ENCODE results near the gene LNPEP.

Gene LNPEP

DNA sequence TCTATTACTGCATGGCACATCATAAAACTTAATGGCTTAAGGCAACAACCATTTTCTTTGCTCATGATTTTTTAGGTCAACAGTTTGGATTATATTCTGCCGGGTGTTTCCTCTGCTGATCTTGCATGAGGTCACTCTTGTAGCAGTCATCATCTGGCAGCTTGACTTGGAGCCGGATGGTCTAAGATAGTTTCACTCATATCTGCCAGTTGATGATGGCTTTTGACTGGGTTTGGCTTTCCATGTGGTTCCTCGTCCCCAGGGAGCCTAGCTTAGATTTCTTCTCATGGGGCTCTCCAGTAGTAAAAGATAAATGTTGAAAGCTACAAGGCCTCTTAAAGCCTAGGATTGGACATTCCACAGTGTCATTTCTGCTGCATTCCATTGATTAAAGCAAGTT, 27.4 kb downstream of the LNPEP start:
- no peak for DNase-seq

DNA sequence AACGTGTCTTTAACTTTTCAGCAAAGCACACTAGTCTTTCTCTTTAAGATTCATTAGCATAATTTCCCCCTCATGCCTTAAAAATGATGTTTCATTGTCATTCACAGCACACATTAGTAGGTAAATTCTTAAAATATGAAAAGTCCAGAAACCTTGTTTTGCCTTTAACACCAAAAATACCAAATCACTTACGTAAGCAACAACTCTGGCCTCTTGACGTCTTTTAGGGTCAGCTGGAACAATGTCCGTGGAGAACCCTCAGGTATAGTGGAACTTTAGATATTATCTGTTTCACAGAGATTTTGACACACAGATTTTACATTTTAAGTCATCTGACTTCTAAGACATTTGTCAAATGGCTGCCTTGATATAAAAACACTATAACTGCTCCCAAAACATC, 30.9 kb downstream of the LNPEP start:
- DNase-seq = no peak

DNA sequence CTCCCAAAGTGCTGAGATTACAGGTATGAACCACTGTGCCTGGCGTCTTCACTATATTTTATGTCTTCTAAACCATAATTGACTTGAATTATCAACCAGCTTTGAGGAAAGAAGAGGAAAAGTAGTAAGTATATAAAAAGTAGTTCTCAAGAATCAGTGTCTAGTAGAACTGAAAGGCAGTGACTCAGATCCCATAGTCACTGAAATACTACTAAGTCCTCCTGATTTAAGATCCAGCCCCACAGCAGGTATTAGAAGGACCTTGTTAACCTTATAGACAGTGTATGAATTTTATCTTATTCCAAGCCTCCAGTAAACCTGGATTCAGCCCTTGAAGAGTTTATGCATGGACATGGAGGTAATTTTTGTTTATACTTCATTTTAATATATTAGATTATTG, 31.5 kb downstream of the LNPEP start:
- DNase-seq = no peak

DNA sequence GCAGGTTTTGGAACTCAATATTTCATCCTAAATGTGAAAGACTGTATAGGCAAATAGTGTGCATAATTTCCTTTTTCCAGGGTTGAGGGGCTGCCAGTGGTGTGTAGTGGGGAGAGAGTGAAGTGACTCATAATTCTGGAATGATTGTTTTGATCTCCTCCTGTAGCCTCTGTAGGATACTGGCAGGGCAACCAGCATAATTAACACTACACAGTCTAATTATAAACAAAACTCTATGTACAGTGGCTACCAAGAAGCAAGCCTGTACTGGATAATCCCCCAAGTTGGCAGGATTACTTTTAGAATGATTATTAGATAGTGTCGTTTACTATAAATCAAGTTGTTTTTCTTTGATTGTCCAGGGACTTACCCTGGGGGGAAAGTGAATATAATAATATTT, 32.2 kb downstream of the LNPEP start:
- no peak for DNase-seq

DNA sequence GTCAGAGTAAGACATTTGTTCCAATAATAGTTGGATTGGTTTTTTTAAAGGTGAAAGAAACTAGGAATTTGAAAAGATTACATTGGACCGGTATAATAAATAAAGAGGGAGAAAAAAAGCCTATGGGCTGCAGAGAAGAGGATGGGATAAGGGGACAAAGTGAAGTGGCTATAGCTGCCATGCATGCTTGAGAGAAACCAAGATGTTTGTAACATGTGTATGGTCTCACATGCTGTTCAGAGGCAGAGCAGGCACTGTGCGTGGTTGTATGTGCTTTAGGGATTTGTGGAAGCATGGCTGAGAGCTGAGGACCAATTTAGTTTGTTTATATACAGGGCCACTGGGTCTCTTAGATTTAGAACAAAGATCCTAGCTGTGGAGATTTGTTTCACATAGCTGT, 32.7 kb downstream of the LNPEP start:
- no peak for DNase-seq

DNA sequence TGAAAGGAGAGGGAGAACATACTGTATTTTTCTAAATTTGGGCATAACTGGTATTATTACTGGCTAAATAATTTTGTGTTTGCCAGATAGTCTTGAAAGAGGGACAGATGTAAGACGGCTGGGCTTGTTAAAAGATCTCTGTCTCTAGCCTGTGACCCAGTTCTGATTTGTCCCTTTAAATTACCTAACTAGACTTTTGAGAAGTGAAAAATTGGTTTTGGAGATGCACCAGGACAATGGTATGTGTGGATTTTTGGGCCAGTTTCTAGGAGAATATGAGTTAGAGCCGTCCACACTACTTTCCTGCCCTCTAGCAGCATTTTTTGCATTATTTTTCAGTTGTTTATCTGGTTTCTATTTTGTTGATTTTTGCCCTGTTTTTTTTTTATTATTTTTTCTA, 33.5 kb downstream of the LNPEP start:
- no peak for DNase-seq

DNA sequence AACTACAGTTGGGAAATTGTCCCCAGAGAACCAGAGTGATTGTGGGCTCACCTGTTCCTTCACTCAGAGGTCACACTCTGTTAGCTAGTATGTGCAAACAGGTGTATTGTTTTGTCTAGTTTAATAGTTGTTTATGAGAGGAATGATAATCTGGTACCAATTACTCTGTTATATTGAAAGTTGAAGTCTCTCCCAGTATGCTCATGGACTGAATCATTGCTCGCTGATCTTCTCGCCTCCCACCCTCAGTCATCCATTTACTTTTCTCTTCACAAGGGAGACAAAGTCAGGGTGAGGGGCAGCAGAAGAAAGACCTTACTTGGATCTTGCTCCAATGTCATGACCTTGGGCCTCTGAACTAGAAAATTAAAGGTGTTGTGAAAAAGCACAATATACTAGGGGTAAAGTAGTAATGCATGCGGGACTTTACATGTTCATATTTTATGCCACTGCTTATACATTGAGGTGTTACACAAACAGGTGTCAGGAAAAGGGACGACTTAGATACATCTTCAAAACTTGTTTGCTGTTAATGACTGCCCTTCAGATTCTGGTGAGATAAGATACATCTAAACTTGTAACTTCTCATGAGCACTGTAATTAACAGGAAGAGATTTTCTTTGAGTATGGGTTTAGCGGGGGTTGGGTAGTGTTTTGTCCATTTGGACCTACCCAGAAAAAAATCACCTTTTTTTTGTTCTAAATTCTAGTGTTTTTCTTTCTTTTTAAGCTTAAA, 36.9 kb downstream of the LNPEP start:
- DNase-seq = peak; percentile 12

DNA sequence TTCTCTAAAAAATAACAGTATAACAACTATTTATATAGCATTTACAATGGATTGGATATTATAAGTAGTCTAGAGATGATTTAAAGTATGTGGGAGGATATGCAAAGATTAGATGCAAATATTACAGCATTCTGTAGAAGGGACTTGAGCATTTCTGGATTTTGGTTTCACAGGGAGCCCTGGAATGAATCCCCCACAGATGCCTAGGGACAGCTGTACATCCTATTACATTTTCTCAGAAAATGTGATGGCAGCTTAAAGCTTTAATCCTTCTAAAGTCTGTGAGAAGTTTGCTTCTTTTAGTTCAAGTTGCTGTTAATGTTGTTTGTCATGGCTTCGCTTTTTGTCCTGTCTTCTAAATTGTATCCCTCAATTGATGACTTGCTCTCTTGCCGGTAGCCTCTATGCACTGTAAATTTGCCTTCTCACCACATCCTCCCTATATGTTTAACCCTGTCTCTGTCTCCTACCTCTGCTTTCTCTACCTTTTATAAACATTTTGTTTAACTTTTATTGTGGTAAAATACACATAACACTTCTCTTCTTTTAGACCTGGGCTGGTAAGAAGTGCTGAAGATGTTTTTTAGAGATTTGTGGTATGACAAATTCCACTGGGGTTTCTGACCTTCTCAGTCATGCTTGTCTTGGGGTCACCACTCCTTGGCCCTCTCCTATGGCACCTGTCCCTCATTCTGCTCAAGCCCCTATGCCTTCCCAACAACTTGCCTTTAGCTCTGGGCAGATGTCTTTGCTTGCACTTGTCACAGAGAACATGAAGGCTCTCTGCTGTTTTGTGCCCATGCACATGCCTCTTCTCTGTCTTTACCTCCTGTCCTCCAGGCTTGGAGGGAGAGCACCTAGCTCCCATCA, 37.9 kb downstream of the LNPEP start:
- no peak for DNase-seq

DNA sequence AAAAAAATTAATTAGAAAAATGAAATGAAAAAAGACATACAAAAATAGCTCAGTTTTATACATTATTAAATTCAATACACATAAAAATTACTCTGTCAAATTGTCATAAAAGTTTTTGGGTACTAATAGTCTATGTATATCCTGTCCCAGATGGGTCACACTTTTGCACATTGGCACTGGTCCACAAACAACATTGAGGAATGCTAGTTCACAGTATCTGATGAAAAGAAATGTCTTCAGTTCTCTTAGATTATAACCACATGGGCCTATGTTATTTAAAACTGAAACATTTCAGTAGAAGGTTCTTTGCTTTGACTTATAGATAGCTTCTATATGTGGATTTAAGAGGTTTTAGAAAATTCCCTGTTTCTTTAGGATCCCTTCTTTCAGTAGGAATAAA, 39.8 kb downstream of the LNPEP start:
- DNase-seq = no peak

DNA sequence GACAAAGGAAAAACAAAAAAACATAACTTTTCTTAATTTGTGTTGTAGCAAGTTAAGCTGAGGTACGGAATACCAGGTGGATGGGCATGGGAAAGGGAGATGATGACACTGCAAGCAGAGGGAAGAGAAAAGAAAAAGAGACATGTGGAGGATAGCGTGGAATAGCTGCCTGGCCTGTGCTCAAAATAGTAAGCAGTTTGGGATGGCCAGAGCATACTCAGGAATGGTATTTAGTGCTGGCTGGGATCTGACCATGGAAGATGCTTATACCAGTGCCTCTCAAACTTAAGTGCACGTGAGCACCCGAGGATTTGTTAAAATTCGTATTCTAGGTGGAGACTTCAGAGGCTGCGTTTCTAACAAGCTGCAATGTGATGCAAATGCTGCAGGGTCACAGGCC, 41.3 kb downstream of the LNPEP start:
- no peak for DNase-seq

DNA sequence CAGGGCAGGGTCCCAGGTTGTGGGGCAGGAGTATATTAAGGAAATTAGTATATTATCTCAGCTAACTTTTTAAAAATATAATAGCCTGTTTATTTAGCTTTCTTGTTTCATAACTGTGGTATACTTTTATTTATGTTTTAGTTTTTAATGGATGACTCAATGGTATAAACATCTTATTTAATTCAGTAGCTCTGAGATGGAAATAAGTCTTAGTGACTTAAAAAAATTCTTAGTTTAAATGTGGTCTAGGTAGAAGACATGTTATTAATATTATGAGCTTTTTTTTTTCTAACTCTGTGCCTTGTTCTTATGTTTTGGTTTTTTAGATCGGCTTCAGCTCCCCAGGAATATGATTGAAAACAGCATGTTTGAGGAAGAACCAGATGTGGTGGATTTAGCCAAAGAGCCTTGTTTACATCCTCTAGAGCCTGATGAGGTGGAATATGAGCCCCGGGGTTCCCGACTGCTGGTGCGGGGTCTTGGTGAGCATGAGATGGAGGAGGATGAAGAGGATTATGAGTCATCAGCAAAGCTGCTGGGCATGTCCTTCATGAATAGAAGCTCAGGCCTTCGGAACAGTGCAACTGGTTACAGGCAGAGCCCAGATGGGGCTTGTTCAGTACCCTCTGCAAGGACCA, 43.1 kb downstream of the LNPEP start:
- DNase-seq = no peak

DNA sequence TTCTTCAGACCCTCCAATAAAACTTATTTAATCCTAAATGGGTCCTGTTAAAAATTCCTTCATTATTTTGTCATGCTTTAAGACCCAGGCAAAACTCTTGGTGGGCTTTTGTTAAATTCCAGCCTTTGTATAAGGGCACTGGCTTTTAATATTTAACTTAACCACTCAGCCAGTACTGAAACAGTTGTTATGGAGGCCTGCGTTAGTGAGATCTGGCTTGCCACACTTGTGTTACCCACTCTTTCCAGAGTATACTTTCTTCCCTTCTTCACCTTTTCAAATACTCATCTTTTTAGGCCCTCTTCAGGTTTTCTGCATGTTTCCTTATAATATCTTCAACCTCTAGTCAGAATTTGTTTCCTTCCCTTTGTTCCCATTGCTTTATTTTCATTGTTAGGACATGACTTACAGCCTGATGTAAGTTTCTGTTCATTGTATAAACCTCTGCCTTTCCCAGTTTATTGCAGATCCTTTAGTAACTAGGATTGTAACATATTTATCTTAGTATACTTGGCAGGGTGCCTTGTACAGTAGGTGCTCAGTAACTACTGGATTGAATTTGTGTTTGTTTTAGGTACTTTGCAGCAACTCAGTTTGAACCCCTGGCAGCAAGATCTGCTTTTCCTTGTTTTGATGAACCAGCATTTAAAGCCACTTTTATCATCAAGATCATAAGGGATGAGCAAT, 48.8 kb downstream of the LNPEP start:
- no peak for DNase-seq

DNA sequence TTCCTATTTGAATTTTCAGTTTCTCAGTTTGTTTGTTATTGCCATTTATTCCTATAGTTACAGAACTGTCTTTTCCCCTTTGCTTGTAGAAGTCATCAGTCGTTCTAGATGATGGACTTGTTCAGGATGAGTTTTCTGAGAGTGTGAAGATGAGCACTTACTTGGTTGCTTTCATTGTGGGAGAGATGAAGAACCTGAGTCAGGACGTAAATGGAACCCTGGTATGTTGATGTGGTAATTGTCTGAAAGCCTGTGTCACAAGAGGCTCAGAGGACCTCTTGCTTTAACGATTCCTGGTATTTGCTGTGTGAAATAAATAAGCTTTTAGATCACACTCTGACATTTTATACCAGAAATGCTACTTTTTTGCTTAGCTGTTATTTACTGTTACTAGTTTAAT, 50.6 kb downstream of the LNPEP start:
- no peak for DNase-seq

DNA sequence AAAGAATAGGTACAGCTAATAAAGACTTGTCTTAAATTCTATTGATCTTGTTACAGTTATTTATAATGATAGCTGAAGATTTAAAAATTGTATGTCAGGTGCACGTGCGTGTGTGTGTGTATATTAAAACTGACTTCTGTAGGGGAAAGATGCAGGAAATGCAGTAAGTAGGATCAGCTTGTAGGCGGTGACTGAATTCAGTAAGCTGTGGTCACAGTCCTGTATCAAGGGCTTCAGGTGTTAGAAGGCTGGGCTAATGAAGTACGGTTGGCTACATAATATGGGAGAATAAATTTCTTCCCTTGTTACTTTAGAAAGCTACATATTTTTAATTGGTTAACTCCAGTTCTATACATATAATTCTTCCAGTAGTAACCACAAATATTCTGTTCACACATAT, 54.2 kb downstream of the LNPEP start:
- DNase-seq = no peak

DNA sequence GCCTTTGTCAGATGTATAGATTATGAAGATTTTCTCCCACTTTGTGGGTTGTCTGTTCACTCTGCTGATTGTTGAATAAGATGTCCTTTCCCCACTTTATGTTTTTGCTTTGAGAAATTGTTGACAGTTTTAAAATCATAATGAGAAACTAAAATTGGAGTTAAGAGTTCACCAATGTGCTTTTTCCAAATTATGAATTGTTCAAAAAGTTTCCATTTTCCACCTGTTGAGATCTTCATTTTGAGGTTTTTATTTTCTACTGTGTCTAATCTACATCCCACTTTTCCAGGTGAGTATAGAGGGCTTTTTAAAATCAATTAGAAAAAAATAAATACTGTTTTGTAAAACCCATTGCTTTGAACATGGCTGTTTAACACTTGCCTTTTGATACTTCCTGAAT, 55.8 kb downstream of the LNPEP start:
- DNase-seq = no peak

DNA sequence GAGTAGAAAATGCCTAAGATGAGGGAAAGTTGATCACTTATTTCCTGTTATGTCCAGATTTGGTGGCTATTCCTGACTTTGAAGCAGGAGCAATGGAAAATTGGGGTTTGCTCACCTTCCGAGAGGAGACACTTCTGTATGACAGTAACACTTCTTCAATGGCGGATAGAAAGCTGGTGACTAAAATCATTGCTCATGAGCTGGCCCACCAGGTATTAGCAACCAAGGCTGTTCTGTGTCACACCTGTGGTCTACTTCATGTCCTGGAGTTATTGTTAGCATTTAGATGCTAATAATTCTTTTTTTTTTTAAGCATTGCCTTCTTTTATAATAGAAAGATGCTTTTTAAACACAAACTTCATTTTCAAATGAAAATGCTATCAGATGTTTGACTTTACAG, 57.9 kb downstream of the LNPEP start:
- DNase-seq = no peak

DNA sequence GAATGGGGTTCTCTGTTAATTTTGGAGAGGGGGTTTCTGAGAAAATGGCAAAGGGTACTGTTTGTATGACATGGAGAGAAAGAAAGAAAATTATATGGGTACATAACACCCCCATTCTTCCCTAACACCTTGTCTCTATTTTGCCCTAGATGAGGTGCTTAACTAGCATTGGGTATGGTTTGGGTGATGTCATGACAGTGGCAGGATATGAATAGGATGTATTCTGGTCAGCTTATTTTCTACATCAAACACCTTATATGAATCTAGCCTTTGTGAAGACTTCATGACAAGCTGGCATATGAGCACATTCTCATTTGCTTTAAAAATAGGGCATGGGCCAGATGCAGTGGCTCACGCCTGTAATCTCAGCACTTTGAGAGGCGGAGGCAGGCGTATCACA, 58.6 kb downstream of the LNPEP start:
- DNase-seq = no peak

DNA sequence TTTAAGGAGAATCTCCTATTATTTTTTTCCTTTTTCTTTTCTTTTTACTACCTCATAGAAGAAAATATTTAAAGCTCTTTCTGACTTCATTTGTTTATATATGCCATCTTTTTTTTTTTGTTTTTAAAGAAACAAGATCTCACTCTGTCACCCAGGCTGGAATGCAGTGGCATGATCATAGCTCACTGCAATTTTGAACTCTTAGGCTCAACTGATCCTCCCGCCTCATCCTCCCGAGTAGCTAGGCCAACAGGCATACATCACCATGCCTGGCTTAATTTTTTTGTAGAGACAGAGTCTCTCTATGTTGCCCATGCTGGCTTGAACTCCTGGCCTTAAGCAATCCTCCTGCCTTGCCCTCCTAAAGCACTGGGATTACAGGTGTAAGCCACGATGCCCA, 59.5 kb downstream of the LNPEP start:
- DNase-seq = no peak

DNA sequence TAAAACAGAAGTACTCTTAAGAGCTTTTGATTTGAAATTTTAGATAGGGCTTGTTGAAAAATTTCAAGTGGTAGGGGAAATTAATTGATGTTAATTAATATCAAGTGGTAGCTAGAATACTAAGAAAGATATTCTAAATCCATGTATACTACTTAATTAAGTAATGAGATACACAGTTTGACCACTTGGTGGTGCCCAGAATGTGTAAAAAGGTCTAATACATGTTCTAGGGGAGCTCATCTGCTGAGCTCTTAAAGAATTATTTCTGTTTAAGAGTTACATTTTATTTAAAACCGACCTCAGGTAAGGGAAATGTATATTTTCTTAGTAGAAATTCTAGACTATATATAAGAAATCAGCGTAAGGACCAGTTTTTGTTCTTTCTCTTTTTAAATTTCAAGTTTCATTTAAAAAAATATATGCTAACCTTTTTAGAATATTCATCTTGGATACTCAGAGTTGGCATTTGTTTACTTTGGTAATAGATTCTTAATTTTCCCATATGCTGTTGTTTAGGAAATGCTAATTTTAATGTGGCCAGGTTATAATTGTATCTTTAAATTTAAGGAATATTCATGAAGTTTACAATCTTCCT, 61.5 kb downstream of the LNPEP start:
- DNase-seq = no peak

DNA sequence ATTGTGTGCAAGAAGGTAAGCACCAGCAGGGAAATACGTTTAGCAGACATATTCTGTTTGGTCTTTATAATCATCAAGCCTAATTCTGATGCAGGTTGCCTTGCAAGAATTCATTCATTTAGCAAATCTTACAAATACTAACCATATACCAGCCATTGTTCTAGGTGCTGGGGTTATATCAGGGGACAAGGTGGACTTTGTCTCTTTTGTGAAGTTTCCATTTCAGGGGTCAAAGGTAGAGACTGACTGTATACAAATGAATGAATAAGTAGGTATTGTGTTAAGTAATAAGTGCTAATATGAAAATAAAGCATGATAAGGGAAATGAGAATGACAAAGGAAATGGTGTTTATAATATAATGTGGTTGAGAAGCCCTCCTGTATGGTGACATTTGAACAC, 64.0 kb downstream of the LNPEP start:
- DNase-seq = no peak

DNA sequence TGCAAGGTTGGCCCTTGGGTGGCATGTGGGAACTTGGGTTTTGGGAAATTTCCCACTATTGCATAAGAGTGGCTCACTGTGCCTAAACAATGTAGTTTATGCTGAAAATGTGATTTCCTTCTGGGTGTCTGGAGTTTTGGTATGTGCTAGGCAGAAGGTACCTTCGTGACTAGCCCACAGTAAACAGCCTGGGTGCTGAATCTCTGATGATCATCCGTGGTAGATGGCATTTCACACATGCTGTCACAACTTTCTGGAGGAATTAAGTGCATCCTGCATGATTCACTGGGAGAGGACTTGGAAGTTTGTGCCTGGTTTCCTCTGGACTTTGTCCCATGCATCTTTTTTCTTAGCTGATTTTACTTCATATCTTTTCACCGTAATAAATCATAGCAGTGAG, 64.5 kb downstream of the LNPEP start:
- no peak for DNase-seq

DNA sequence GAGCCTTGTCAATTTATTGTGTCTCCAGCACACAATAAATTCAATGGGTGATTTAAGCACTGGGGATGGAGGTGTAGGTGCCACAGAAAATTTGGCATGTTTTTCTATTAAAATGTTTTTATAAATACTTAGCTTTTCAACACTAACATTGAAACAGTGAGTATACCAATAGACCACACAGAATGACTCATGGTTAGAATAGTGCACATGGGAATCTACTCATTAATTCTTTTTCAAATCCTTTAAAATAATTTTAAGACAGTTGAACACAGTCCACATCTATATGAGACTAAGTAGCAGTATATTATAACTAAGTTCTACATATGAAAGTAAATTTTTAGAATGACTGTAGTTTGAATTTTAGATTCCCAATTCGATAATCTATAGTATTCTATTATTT, 67.1 kb downstream of the LNPEP start:
- no peak for DNase-seq

DNA sequence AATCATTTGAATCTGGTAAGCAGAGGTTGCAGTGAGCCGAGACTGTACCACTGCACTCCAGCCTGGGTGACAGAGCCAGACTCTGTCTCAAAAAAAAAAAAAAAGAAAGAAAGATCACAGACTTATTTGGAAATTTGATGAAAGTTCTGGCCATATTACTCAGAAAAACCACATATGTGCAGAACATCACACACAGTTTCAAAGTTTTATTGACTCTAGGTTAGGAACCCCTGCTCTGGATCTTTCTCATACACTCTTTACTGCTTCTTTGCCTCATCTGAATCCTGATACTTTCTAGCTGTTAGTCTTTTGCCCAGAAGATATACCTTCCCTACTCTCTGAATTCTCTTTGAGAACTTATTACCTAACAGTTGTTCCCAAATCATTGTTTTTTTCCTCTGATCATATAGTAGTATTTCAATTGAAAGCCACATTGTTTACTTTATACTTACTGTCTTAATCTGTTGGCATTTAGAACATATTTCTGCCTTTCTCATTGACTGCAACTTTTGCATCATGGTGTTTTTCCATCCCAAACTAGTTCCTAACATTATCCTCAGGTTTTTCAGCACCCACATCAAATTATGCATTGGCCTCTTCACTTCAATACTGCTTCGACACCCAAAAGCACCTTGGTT, 68.7 kb downstream of the LNPEP start:
- DNase-seq = no peak
